ENCODE data around the gene LRMDA. TPM values are rescaled to one million over a fixed set of nuclear protein-coding genes. Genes with fewer than 3 reads are reported as not detected.

Gene LRMDA
- total RNA-seq, 1 experiment from 2014 or later: not detected

DNA sequence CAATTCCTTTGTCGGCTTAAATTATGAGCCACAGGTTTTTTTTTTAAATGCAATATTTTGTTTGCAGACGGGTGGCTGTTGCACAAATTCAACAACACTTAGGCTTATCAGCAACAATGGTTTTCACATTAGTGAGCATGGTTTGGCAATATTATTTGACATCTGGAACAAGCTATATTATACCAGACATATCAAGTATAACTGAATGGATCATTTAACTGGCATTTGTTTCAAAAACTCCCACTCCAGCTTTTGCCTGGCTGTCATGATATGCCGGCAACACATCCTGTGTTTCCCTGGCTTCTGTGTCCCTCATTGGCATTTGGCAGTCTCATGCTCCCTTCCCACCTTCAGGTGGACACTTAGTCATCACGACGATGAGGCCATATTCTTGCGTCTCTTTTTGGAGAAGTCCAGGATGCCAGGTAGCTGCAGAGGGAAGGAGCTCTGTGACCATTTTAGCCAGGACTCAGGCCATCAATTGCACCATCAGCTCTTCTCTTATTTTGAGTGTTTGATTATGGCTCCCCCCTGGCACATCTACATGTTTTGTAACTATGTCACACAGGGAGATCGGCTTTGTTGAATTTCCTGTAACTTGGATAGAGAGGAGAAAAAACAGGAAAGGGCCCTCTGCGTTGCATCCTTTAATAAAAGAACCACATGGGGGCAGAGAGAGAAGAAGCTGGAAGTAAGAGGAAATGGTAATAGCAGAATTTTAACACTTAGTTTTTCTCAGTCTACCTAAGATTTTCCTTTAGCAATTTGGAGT, 413.9 kb downstream of the LRMDA start:
- no TSS peak for BruUV-seq (replicated peaks)

DNA sequence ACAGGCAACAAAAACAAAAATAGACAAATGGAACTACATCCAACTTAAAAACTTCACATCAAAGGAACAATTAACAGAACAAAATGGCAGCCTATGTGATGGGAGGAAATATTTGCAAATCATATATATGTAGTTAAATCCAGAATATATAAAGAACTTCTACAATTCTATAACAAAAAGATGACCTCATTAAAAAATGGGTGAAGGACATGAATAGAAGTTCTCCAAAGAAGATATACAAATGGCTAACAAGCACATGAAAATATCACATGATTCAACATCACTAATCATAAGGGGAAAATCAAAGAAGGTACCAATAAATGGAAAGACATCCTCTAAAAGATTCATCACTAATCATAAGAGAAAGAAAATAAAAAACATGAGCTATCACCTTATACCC, 416.1 kb downstream of the LRMDA start:
- ChIA-PET POLR2A (ENCODE audit: low non-redundant PET) (no interaction called here), CTCF (no interaction called here)
- no TSS peak for BruUV-seq (replicated peaks)
- H3K9me3 ChIP-seq (ENCODE audit: low read depth, low read length, poor library complexity, severe bottlenecking): no peaks in the 10 kb centered on the region
- DNase-seq (ENCODE audit: low spot score): no peak
- H3K4me3 ChIP-seq (ENCODE audit: low read depth, low read length, poor library complexity, severe bottlenecking): no peak overlapping the region
- H3K27ac ChIP-seq (ENCODE audit: low read depth, low read length, poor library complexity, severe bottlenecking): no peak overlapping the region
- no peaks in the 10 kb centered on the region for H3K27me3 ChIP-seq (replicated peaks; ENCODE audit: insufficient read depth, low read depth, low read length, poor library complexity)
- no peak for TF ChIP-seq EZH2 (IDR thresholded peaks at IDR 0.05; ENCODE audit: borderline replicate concordance, low read depth, low read length, poor library complexity, severe bottlenecking)
- TF ChIP-seq, protein P1, sequence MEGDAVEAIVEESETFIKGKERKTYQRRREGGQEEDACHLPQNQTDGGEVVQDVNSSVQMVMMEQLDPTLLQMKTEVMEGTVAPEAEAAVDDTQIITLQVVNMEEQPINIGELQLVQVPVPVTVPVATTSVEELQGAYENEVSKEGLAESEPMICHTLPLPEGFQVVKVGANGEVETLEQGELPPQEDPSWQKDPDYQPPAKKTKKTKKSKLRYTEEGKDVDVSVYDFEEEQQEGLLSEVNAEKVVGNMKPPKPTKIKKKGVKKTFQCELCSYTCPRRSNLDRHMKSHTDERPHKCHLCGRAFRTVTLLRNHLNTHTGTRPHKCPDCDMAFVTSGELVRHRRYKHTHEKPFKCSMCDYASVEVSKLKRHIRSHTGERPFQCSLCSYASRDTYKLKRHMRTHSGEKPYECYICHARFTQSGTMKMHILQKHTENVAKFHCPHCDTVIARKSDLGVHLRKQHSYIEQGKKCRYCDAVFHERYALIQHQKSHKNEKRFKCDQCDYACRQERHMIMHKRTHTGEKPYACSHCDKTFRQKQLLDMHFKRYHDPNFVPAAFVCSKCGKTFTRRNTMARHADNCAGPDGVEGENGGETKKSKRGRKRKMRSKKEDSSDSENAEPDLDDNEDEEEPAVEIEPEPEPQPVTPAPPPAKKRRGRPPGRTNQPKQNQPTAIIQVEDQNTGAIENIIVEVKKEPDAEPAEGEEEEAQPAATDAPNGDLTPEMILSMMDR (conservative IDR thresholded peaks at IDR 0.05; ENCODE audit: low read depth, low read length): no peak
- no peaks in the 10 kb centered on the region for H3K4me1 ChIP-seq (ENCODE audit: insufficient read depth, low read length, poor library complexity, severe bottlenecking)
- no peaks in the 10 kb centered on the region for H3K36me3 ChIP-seq (ENCODE audit: insufficient read depth, low read length, poor library complexity, severe bottlenecking)
- intact Hi-C loops (cut with micrococcal nuclease; ENCODE audit: unreplicated experiment): no loop called here

More for the DNA sequence above, 413.9 kb downstream of the LRMDA start:
- no peaks in the 10 kb centered on the region for H3K36me3 ChIP-seq (ENCODE audit: insufficient read depth, low read length, poor library complexity, severe bottlenecking)
- H3K4me3 ChIP-seq (ENCODE audit: low read depth, low read length, poor library complexity, severe bottlenecking): no peak overlapping the region
- H3K27me3 ChIP-seq (replicated peaks; ENCODE audit: insufficient read depth, low read depth, low read length, poor library complexity): no peaks in the 10 kb centered on the region
- intact Hi-C loops (cut with micrococcal nuclease; ENCODE audit: unreplicated experiment): no loop called here
- DNase-seq (ENCODE audit: low spot score): peak; percentile 73
- no peaks in the 10 kb centered on the region for H3K9me3 ChIP-seq (ENCODE audit: low read depth, low read length, poor library complexity, severe bottlenecking)
- no peak for TF ChIP-seq EZH2 (IDR thresholded peaks at IDR 0.05; ENCODE audit: borderline replicate concordance, low read depth, low read length, poor library complexity, severe bottlenecking)
- TF ChIP-seq, protein P1 (conservative IDR thresholded peaks at IDR 0.05; ENCODE audit: low read depth, low read length): no peak
- H3K4me1 ChIP-seq (ENCODE audit: insufficient read depth, low read length, poor library complexity, severe bottlenecking): no peaks in the 10 kb centered on the region
- no peak overlapping the region for H3K27ac ChIP-seq (ENCODE audit: low read depth, low read length, poor library complexity, severe bottlenecking)
- ChIA-PET POLR2A (ENCODE audit: low non-redundant PET) (no interaction called here), CTCF (no interaction called here)

DNA sequence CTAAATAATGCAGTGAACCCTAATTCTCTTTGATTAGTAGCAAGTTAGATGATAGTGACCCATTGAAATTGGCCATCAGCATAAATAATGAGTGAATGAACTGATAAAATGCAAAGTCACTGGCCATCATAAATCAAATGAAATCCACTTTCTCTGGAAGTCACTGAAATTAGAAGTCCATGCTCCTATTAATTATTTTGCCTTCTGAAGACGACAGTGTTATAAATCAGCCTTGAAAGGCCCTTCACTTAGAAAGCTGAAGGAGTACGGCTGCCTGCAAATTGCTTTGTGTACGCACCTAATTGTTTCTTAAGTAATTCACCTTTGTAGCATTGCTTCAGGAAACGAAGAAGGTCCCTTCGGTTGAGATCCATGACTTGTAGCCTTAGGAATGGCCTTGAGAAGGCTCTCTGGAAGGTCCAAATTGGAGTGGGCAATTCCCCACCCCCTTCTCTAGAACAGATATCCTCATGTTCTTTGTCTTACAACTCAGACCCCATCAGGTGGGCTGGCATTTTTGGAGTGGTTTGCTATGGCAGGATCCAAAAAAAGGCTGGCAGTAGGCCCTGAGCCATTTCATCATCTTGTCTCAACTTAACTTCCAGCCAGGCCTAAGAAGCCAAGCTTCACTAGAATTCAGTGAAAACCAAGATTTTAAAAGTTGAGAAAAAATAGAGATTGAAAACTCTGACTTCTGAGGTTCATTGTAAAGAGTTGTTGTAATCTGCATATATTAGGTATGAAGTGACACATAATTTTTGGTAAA, 420.3 kb downstream of the LRMDA start:
- POLR2A ChIA-PET (ENCODE audit: low non-redundant PET): no interaction called here
- intact Hi-C loops (cut with micrococcal nuclease; ENCODE audit: unreplicated experiment): no loop called here
- H3K27me3 ChIP-seq (replicated peaks; ENCODE audit: insufficient read depth, low read depth, low read length, poor library complexity): no peaks in the 10 kb centered on the region
- no peak overlapping the region for H3K27ac ChIP-seq (ENCODE audit: low read depth, low read length, poor library complexity, severe bottlenecking)
- BruUV-seq (replicated peaks): no TSS peak
- H3K4me1 ChIP-seq (ENCODE audit: insufficient read depth, low read length, poor library complexity, severe bottlenecking): no peaks in the 10 kb centered on the region
- no peaks in the 10 kb centered on the region for H3K9me3 ChIP-seq (ENCODE audit: low read depth, low read length, poor library complexity, severe bottlenecking)
- no peak for DNase-seq (ENCODE audit: low spot score)
- H3K36me3 ChIP-seq (ENCODE audit: insufficient read depth, low read length, poor library complexity, severe bottlenecking): no peaks in the 10 kb centered on the region
- no peak overlapping the region for H3K4me3 ChIP-seq (ENCODE audit: low read depth, low read length, poor library complexity, severe bottlenecking)
- CTCF ChIA-PET: no interaction called here
- TF ChIP-seq EZH2 (IDR thresholded peaks at IDR 0.05; ENCODE audit: borderline replicate concordance, low read depth, low read length, poor library complexity, severe bottlenecking): no peak
- TF ChIP-seq, protein P1 (conservative IDR thresholded peaks at IDR 0.05; ENCODE audit: low read depth, low read length): no peak
